RWPE1 (cell line): ENCODE results near the gene FAM151A.

Source experiments
- CTCF ChIA-PET: fragments of 350-600 bp; sonication (Branson Sonifier 250); formaldehyde crosslinking; extraction: SDS; loops from one replicate; lab custom pipeline; 2021; lab: Yijun Ruan, JAX
- POLR2A ChIA-PET: fragments of 400-600 bp; formaldehyde crosslinking; extraction: SDS; loops from one replicate; lab custom pipeline; 2020; ENCODE audit warnings: antibody characterized with exemption; ENCODE audit not compliant: low non-redundant PET; lab: Yijun Ruan, JAX
- DNase-seq: peaks from one replicate; pipeline ENCODE4 v3.0.0; 2012; ENCODE audit warnings: low spot score
- H3K27ac ChIP-seq: fragments of 450-650 bp; 2 replicates; pipeline ENCODE4 v1.5.1; 2017
- CTCF ChIP-seq: fragments of 450-650 bp; conservative IDR thresholded peaks from 2 replicates; pipeline ENCODE4 v1.5.1; 2017; ENCODE audit warnings: low read depth, mild to moderate bottlenecking

FAM151A gene

GRCh38 chr1:54610048-54610447 lies 13.3 kb downstream of the FAM151A start:
- ChIA-PET CTCF (interaction anchor here (0.6 kb wide), 1 partner anchor 121 kb away, joined by 3 read pairs; no protein-coding TSS in a partner anchor), POLR2A (no interaction called here)
- no peak for DNase-seq
- TF ChIP-seq CTCF: no peak
- H3K27ac ChIP-seq: no peak overlapping the region

- TF ChIP-seq CTCF: no peak
- POLR2A ChIA-PET: no interaction called here
- CTCF ChIA-PET: interaction anchor here (0.6 kb wide), 1 partner anchor 121 kb away, joined by 3 read pairs; no protein-coding TSS in a partner anchor
- H3K27ac ChIP-seq: no peak overlapping the region
- no peak for DNase-seq
These were observed 13.9 kb downstream of the FAM151A start for GRCh38 chr1:54609301-54609921.

GRCh38 chr1:54608566-54609230 lies 14.6 kb downstream of the FAM151A start:
- CTCF ChIA-PET: no interaction called here
- H3K27ac ChIP-seq: no peak overlapping the region
- no peak for DNase-seq
- TF ChIP-seq CTCF: no peak
- POLR2A ChIA-PET: no interaction called here

- ChIA-PET CTCF (no interaction called here), POLR2A (no interaction called here)
- no peak for DNase-seq
- TF ChIP-seq CTCF: no peak
- H3K27ac ChIP-seq: no peak overlapping the region
These were observed 15.3 kb downstream of the FAM151A start for GRCh38 chr1:54607821-54608565.

GRCh38 chr1:54606990-54607325 lies 16.4 kb downstream of the FAM151A start:
- ChIA-PET POLR2A (no interaction called here), CTCF (interaction anchor here (0.6 kb wide), 1 partner anchor 33 kb away, joined by 3 read pairs; no protein-coding TSS in a partner anchor)
- TF ChIP-seq CTCF: no peak
- no peak overlapping the region for H3K27ac ChIP-seq
- no peak for DNase-seq

- TF ChIP-seq CTCF: no peak
- CTCF ChIA-PET: no interaction called here
- no peak for DNase-seq
- POLR2A ChIA-PET: no interaction called here
- no peak overlapping the region for H3K27ac ChIP-seq
These were observed 17.0 kb downstream of the FAM151A start for GRCh38 chr1:54606096-54606989.
